HepG2 (cell line): ENCODE data around the gene GBP4. TPM values are rescaled to one million over a fixed set of nuclear protein-coding genes. Genes with fewer than 3 reads are reported as not detected.

Source experiments
- ATAC-seq: fragments of 200-7000 bp; cut with Tn5 transposase; 3 replicates; pipeline ENCODE4 v1.9.1; 2020; ENCODE audit warnings: mild to moderate bottlenecking, moderate library complexity
- BruUV-seq: library from RNA; stranded (reverse); fragments of 400-500 nt; replicated peaks from 2 replicates; lab custom pipeline; 2021; lab: Mats Ljungman, UMichigan
- CTCF ChIA-PET: fragments of 300-600 bp; formaldehyde crosslinking; extraction: SDS; loops from one replicate; lab custom pipeline; 2021; ENCODE audit warnings: low total read pairs, inconsistent platforms, low intra/inter-chr PET ratio; lab: Yijun Ruan, JAX
- POLR2A ChIA-PET: fragments of 350-600 bp; sonication (Branson Sonifier 250); formaldehyde crosslinking; loops from one replicate; lab custom pipeline; 2020; ENCODE audit warnings: antibody characterized with exemption, inconsistent platforms; lab: Yijun Ruan, JAX
- DNase-seq: peaks from one replicate; pipeline ENCODE4 v3.0.0-alpha.2; 2015; ENCODE audit warnings: low spot score
- FAIRE-seq: peaks from 3 replicates; lab custom pipeline; 2011; peaks lifted over from hg19 to GRCh38; lab: Jason Lieb, UNC
- H2AFZ ChIP-seq: one replicate; pipeline ENCODE4 v1.6.1; 2011; ENCODE audit warnings: low read length, inconsistent platforms
- H3K27ac ChIP-seq: fragments of 300-600 bp; 3 replicates; pipeline ENCODE4 v1.8.0; 2011; ENCODE audit warnings: mixed run types, mild to moderate bottlenecking, mixed read lengths, low read length, inconsistent platforms; ENCODE audit not compliant: insufficient read depth; ENCODE audit errors: extremely low read length
- H3K27me3 ChIP-seq, 2 experiments: fragments of 200-600 bp in 1 of 2; 2 replicates in 1 of 2; 3 replicates in 1 of 2; pipeline versions ENCODE4 v1.6.0 to v1.8.0; 2011; ENCODE audit warnings: low read length in 2 of 2, mild to moderate bottlenecking in 2 of 2, moderate library complexity in 2 of 2, inconsistent platforms in 1 of 2; ENCODE audit not compliant: insufficient read depth in 2 of 2, control insufficient read depth in 1 of 2
- H3K36me3 ChIP-seq, 2 experiments: fragments of 200-600 bp in 1 of 2; replicated peaks in 1 of 2; 2 replicates in 1 of 2; 3 replicates in 1 of 2; pipeline versions ENCODE4 v1.5.1 to v1.8.0; 2011; ENCODE audit warnings: low read length in 2 of 2, inconsistent platforms in 1 of 2; ENCODE audit not compliant: insufficient read depth in 2 of 2, control insufficient read depth in 1 of 2
- H3K4me1 ChIP-seq: 2 replicates; pipeline ENCODE4 v1.5.1; 2012; ENCODE audit warnings: low read length, inconsistent platforms; ENCODE audit not compliant: insufficient read depth
- H3K4me2 ChIP-seq: 2 replicates; pipeline ENCODE4 v1.6.0; 2011; ENCODE audit warnings: low read depth, low read length, inconsistent platforms
- H3K4me3 ChIP-seq, 3 experiments: fragments of 200-600 bp in 1 of 3; sonication (generic), shearing (Covaris generic) in 1 of 3; replicated peaks in 1 of 3; 2 replicates each; pipeline ENCODE4 v1.5.1; 2011 to 2016; ENCODE audit warnings: low read length in 3 of 3, inconsistent platforms in 2 of 3, low read depth in 2 of 3, mild to moderate bottlenecking in 2 of 3, control low read depth in 1 of 3, mixed read lengths in 1 of 3; ENCODE audit not compliant: insufficient read depth in 1 of 3
- H3K79me2 ChIP-seq: one replicate; pipeline ENCODE4 v1.6.1; 2011; ENCODE audit warnings: low read length, inconsistent platforms; ENCODE audit not compliant: insufficient read depth
- H3K9ac ChIP-seq: 2 replicates; pipeline ENCODE4 v1.6.0; 2011; ENCODE audit warnings: mild to moderate bottlenecking, low read depth, low read length, inconsistent platforms; ENCODE audit not compliant: insufficient read depth
- H3K9me3 ChIP-seq: 2 replicates; pipeline ENCODE4 v1.5.1; 2012; ENCODE audit warnings: mild to moderate bottlenecking, low read length
- H4K20me1 ChIP-seq: 2 replicates; pipeline ENCODE4 v1.6.0; 2011; ENCODE audit warnings: inconsistent platforms, mild to moderate bottlenecking, low read length, moderate library complexity; ENCODE audit not compliant: insufficient read depth
- CHCHD3 ChIP-seq: sonication (generic); formaldehyde crosslinking; IDR thresholded peaks from 2 replicates; pipeline ENCODE4 v1.8.0; 2022; ENCODE audit warnings: mild to moderate bottlenecking, missing genetic modification reagents, moderate library complexity
- GPBP1L1 ChIP-seq: sonication (generic); formaldehyde crosslinking; IDR thresholded peaks from 2 replicates; pipeline ENCODE4 v1.5.0; 2020; ENCODE audit warnings: mild to moderate bottlenecking, missing genetic modification reagents
- HDAC1 ChIP-seq: sonication (generic); formaldehyde crosslinking; IDR thresholded peaks from 2 replicates; pipeline ENCODE4 v1.5.1; 2020; ENCODE audit warnings: mild to moderate bottlenecking, missing genetic modification reagents
- JUND ChIP-seq: sonication (generic); formaldehyde crosslinking; IDR thresholded peaks from 2 replicates; pipeline ENCODE4 v1.8.0; 2022; ENCODE audit warnings: mild to moderate bottlenecking, missing genetic modification reagents
- KDM1A ChIP-seq: IDR thresholded peaks from 2 replicates; pipeline ENCODE4 v1.6.1; 2016; ENCODE audit warnings: missing compliant biosample characterization
- NFYB ChIP-seq: sonication (generic); formaldehyde crosslinking; IDR thresholded peaks from 2 replicates; pipeline ENCODE4 v1.4.0; 2020; ENCODE audit warnings: missing genetic modification reagents
- NR2F6 ChIP-seq, 2 experiments: IDR thresholded peaks; 2 replicates each; pipeline ENCODE4 v1.6.1; 2016; ENCODE audit warnings: antibody characterized with exemption in 1 of 2, mild to moderate bottlenecking in 1 of 2
- TOPORS ChIP-seq: sonication (generic); formaldehyde crosslinking; IDR thresholded peaks from 2 replicates; pipeline ENCODE4 v1.8.0; 2023; ENCODE audit warnings: mild to moderate bottlenecking, missing genetic modification reagents
- U2AF1 ChIP-seq: fragments of 200-400 bp; formaldehyde crosslinking; optimal IDR thresholded peaks from 2 replicates; pipeline ENCODE3; 2017; ENCODE audit warnings: mild to moderate bottlenecking, low read depth, low read length
- ZNF850 ChIP-seq: sonication (generic); formaldehyde crosslinking; conservative IDR thresholded peaks from 2 replicates; pipeline ENCODE4 v1.9.0; 2021; ENCODE audit warnings: mild to moderate bottlenecking, missing genetic modification reagents
- WGBS: methylation state at CpG from one replicate; pipeline ENCODE4 v1.1.6; 2017; ENCODE audit warnings: low lambda C conversion rate; 5-methylcytosine and 5-hydroxymethylcytosine counted together
- in situ Hi-C: cut with HindIII; loops from 2 replicates; pipeline ENCODE4 v1.10.0; 2017; ENCODE audit warnings: low pct_unique_long_range_greater_than_20kb; ENCODE audit not compliant: extremely low pct_ligation_motif_present
- intact Hi-C: fragments of 100-400 bp; cut with micrococcal nuclease; formaldehyde crosslinking; loops from one replicate; pipeline ENCODE4 v1.10.0; 2022; ENCODE audit not compliant: unreplicated experiment
- polyA plus RNA-seq, 8 experiments: library from polyadenylated mRNA; depleted of rRNA in 3 of 8; stranded (reverse) in 7 of 8; unstranded in 1 of 8; fragments of >200 nt; fragmentation: Illumina TruSeq in 4 of 8; extraction: Trizol in 4 of 8; gene quantifications; 2 replicates each; pipeline versions ENCODE4 v1.2.1 to v1.2.3, GENCODE V29; 2011 to 2016; ENCODE audit warnings: low read depth in 4 of 8, missing spikeins in 1 of 8, mixed read lengths in 1 of 8; ENCODE audit not compliant: insufficient read depth in 1 of 8
- total RNA-seq, 5 experiments: library from RNA; depleted of rRNA; stranded (reverse); fragments of >200 nt; fragmentation: Illumina TruSeq; extraction: Trizol; gene quantifications; 2 replicates each; pipeline ENCODE4 v1.2.3, GENCODE V29; 2016; ENCODE audit warnings: low read depth in 1 of 5
- TF ChIP-seq, protein P1 (sequence below): sonication (generic); formaldehyde crosslinking; IDR thresholded peaks from 2 replicates; pipeline ENCODE4 v1.5.1; 2020; ENCODE audit warnings: mild to moderate bottlenecking, missing genetic modification reagents, borderline replicate concordance
- TF ChIP-seq, protein P2 (sequence below): sonication (generic); formaldehyde crosslinking; IDR thresholded peaks from 2 replicates; pipeline ENCODE4 v1.8.0; 2022; ENCODE audit warnings: missing genetic modification reagents, low read depth, mild to moderate bottlenecking, borderline replicate concordance
- TF ChIP-seq, protein P3 (sequence below): fragments of 450-650 bp; IDR thresholded peaks from 2 replicates; pipeline ENCODE4 v1.6.1; 2017; ENCODE audit warnings: mild to moderate bottlenecking

GBP4 gene
- total and polyA plus RNA-seq, 2 of the 13 experiments (the other 11 are each of a cell fraction or from before 2014, with no cell fraction given), result not detected

- TF ChIP-seq, protein P1, sequence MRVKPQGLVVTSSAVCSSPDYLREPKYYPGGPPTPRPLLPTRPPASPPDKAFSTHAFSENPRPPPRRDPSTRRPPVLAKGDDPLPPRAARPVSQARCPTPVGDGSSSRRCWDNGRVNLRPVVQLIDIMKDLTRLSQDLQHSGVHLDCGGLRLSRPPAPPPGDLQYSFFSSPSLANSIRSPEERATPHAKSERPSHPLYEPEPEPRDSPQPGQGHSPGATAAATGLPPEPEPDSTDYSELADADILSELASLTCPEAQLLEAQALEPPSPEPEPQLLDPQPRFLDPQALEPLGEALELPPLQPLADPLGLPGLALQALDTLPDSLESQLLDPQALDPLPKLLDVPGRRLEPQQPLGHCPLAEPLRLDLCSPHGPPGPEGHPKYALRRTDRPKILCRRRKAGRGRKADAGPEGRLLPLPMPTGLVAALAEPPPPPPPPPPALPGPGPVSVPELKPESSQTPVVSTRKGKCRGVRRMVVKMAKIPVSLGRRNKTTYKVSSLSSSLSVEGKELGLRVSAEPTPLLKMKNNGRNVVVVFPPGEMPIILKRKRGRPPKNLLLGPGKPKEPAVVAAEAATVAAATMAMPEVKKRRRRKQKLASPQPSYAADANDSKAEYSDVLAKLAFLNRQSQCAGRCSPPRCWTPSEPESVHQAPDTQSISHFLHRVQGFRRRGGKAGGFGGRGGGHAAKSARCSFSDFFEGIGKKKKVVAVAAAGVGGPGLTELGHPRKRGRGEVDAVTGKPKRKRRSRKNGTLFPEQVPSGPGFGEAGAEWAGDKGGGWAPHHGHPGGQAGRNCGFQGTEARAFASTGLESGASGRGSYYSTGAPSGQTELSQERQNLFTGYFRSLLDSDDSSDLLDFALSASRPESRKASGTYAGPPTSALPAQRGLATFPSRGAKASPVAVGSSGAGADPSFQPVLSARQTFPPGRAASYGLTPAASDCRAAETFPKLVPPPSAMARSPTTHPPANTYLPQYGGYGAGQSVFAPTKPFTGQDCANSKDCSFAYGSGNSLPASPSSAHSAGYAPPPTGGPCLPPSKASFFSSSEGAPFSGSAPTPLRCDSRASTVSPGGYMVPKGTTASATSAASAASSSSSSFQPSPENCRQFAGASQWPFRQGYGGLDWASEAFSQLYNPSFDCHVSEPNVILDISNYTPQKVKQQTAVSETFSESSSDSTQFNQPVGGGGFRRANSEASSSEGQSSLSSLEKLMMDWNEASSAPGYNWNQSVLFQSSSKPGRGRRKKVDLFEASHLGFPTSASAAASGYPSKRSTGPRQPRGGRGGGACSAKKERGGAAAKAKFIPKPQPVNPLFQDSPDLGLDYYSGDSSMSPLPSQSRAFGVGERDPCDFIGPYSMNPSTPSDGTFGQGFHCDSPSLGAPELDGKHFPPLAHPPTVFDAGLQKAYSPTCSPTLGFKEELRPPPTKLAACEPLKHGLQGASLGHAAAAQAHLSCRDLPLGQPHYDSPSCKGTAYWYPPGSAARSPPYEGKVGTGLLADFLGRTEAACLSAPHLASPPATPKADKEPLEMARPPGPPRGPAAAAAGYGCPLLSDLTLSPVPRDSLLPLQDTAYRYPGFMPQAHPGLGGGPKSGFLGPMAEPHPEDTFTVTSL (CRISPR knock-in tag), result no peak
- TF ChIP-seq ZNF850, result no peak
- no peak for TF ChIP-seq JUND
- TF ChIP-seq TOPORS (CRISPR knock-in tag), result no peak
- TF ChIP-seq, protein P2, sequence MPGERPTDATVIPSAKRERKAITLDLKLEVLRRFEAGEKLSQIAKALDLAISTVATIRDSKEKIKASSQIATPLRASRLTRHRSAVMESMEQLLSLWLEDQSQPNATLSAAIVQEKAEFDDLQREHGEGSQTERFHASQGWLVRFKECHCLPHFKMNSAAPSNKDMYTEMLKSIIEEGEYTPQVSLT, result no peak
- no peak for TF ChIP-seq NR2F6 (IDR thresholded peaks at IDR 0.05)
- TF ChIP-seq NR2F6 (CRISPR knock-in tag; IDR thresholded peaks at IDR 0.05), result no peak
Observed at GRCh38 chr1:89179343-89179742, 19.4 kb downstream of the GBP4 start (continued).

GRCh38 chr1:89176971-89177370, 21.8 kb downstream of the GBP4 start:
- Histone ChIP-seq H3K27ac (no peak overlapping the region), H3K4me1 (no peaks in the 10 kb centered on the region), H3K36me3 (no peaks in the 10 kb centered on the region), H3K9ac (no peak overlapping the region), H3K4me2 (no peak overlapping the region), H3K4me3 (no peak overlapping the region), H2AFZ (no peak overlapping the region), H3K79me2 (no peaks in the 10 kb centered on the region), H4K20me1 (no peaks in the 10 kb centered on the region), H3K9me3 (no peaks in the 10 kb centered on the region), H3K27me3 (no peaks in the 10 kb centered on the region; a peak in 2 of 5 replicates)
- in situ Hi-C loops, result no loop called here
- FAIRE-seq (no peak), DNase-seq (no peak), ATAC-seq (no peak)
- intact Hi-C loops, result no loop called here
- POLR2A ChIA-PET, result no interaction called here
- 73% methylated on average over 2 of the region's 2 CpGs for WGBS
- no TSS peak for BruUV-seq
- CTCF ChIA-PET, result no interaction called here
- TF ChIP-seq KDM1A (CRISPR knock-in tag) (no peak), NFYB (CRISPR knock-in tag) (no peak), HDAC1 (CRISPR knock-in tag) (no peak), CHCHD3 (CRISPR knock-in tag) (no peak), GPBP1L1 (CRISPR knock-in tag) (no peak), U2AF1 (no peak)
- TF ChIP-seq, protein P3, sequence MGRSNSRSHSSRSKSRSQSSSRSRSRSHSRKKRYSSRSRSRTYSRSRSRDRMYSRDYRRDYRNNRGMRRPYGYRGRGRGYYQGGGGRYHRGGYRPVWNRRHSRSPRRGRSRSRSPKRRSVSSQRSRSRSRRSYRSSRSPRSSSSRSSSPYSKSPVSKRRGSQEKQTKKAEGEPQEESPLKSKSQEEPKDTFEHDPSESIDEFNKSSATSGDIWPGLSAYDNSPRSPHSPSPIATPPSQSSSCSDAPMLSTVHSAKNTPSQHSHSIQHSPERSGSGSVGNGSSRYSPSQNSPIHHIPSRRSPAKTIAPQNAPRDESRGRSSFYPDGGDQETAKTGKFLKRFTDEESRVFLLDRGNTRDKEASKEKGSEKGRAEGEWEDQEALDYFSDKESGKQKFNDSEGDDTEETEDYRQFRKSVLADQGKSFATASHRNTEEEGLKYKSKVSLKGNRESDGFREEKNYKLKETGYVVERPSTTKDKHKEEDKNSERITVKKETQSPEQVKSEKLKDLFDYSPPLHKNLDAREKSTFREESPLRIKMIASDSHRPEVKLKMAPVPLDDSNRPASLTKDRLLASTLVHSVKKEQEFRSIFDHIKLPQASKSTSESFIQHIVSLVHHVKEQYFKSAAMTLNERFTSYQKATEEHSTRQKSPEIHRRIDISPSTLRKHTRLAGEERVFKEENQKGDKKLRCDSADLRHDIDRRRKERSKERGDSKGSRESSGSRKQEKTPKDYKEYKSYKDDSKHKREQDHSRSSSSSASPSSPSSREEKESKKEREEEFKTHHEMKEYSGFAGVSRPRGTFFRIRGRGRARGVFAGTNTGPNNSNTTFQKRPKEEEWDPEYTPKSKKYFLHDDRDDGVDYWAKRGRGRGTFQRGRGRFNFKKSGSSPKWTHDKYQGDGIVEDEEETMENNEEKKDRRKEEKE, result no peak
